Activated CD4-positive, alpha-beta T cell treated with anti-CD3 and anti-CD28 coated beads for 48 hours (primary cell): Measurements from ENCODE around the gene EGFLAM.
"Not testable (repeated sequence)": the region's sequence is repeated elsewhere in the genome, so short reads cannot be mapped to it uniquely, and the experiment has no call there.

Experiments
- DNase-seq: peaks from one replicate; pipeline ENCODE4 v3.0.0-alpha.2; 2020

The EGFLAM gene

GRCh38 chr5:38380537-38380936 is 122.2 kb downstream of the EGFLAM start:
- DNase-seq: no peak

GRCh38 chr5:38381361-38381760 is 123.0 kb downstream of the EGFLAM start:
- DNase-seq: no peak

DNA sequence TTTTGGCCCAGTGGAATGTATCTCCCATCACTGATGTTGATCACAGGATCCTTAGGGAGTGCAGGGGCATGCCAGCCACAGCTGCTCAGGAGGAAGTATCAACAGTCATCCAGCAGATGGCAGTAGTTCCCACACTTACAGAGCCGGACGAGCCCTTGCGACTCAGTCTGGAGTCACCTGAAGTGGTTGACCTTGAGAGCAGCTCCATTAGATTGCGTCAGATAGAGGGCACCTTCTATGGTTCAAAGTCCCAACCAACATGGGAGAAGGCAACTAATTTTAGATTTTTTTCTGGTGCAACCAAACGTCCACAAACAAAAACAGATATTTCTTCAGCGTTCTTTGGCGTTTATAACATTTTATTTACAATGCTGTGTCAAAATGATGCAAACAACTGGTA is 124.5 kb downstream of the EGFLAM start:
- peak; percentile 69 for DNase-seq

DNA sequence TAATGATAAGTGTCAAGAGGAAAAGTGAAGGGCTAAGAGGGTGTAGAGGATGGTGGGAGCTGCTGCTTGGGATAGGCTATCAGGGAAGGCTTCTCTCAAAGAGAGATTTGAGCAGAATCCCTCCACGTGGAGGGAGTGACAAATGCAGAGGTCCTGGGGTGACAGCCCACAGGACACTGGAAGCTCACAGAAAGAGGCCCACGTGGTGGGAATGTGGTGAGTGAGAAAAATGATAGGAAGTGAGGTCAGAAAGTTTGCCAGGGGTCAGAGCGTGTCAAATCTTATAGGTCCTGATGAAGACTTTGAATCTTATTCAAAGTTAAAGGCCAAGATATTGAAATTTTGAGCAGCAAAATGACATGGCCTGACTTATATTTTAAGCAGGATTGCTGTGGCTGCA is 125.3 kb downstream of the EGFLAM start:
- DNase-seq: no peak

GRCh38 chr5:38384396-38384795 is 126.0 kb downstream of the EGFLAM start:
- DNase-seq: no peak

DNA sequence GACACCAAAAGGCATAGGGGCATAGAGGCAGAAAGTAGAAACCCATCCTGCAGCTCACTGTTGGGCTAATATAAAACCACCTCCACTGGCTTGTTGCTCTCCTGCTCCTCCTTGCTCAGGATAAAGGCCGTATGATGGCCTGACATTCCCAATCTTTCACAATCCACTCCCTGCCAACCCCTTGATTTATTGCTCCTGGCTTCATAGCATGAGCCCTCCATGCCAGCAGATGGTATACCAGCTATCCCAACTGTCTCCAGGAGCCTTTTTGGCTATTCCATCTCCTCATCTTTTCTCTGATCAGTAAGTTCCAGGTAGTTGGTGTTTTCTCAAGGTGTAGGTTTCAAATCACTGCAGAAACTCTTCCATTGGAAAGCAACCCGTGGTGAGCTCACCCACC is 128.8 kb downstream of the EGFLAM start:
- no peak for DNase-seq

- no peak for DNase-seq
These were observed 135.3 kb downstream of the EGFLAM start for GRCh38 chr5:38393636-38394035.

DNA sequence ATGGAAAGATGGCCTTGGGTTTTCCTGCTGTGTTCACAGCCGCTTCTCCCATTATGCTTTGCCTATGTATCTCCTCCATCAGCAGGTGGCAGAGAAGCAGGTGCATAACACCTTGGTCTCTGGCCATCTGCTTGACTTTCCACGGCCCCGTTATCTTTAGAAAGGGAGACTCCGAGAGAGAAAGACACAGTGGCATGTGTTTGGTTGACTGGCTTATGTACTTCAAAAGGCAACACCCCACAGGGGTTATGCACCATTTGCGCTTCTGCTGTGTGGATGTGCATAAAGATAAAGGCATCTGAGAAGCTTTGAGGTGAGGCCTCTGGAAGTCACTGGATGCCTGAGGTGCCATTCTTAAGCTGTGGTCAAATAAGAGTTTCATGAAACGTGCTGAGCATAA is 138.4 kb downstream of the EGFLAM start:
- DNase-seq: no peak

- DNase-seq: no peak
These were observed 142.0 kb downstream of the EGFLAM start for GRCh38 chr5:38400365-38400764.

DNA sequence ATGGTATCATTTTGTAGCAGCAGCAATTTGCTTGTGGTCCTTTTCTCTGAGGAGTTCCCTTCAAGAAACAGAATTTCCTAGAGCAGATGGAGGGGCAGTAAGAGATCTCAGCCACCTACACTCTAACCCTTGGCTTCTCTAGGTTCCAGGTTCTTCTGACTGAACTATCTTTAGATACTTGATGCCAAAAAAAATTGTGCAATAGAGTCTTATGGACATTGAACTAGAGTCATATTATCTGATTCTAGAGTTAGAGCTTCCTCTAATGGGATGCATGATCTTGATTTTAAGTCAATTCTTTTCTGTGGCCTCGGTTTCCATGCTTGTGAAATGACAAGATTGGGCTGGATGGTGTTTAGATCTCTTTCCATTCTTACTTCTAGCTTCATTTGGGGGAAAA is 142.8 kb downstream of the EGFLAM start:
- no peak for DNase-seq

- DNase-seq: no peak
These were observed 145.0 kb downstream of the EGFLAM start for GRCh38 chr5:38403406-38403805.

DNA sequence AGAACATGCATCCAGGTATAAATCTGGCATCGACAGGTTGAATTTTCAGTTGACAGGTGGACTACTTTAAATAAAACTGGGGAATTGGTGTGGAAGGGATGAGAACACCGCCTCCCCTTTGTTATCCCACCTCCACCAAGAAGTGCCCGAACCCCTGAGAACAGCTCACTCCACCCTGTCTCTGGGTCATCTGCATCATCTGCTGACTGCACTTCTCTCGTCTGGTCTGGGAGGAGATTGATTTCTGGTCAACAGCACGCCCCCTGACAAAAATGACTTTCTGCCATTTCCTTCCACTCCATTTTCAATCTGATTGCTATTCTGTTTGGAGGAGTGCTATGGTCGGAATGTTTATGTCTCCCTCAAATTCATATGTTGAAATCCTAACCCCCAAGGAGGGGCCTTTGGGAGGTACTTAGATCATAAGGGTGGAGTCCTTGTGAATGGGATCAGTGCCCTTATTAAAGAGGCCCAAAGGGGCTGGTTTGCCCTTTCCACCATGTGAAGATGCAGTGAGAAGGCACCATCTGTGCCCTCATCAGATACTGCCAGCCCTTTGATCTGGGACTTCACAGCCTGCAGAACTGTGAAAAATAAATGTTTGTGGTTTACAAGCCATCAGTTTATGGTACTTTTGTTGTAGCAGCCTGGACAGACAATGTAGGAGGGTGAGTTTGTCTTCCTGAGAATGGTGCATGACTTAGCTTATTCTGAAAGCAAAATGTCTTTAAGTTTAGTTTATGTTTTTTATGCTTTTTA is 145.7 kb downstream of the EGFLAM start:
- no peak for DNase-seq

DNA sequence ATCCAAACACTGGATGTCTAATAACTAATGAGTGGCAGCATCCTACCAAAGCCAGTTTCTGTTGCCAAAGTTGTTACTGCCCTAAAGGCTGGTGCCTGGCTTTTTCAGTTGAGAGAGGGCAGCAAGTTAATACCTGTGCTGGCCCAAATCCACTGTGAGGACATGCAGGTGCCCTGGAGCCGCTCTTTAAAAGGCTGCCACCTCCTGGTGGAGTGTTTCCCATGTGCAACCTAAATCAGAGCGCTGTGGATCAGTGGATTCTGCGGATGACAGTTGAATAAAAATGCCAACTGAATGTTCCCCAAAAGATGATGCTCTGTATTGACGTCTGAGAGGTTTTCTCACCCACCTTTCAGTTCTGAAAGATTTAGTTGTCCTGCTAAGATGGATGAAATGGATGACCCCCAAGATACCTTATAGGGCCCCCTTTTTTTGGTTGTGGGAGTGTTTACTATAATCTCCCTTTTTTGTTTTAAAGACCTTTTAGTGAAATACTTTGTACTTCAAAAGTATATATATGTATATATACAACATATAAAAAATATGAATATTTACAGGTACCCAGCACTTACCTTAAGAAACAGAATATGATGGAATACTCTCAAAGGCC is 146.4 kb downstream of the EGFLAM start:
- DNase-seq: peak; percentile 9

- DNase-seq: no peak
These were observed 150.3 kb downstream of the EGFLAM start for GRCh38 chr5:38408446-38409198.

- no peak for DNase-seq
These were observed 152.1 kb downstream of the EGFLAM start for GRCh38 chr5:38410304-38410990.

DNA sequence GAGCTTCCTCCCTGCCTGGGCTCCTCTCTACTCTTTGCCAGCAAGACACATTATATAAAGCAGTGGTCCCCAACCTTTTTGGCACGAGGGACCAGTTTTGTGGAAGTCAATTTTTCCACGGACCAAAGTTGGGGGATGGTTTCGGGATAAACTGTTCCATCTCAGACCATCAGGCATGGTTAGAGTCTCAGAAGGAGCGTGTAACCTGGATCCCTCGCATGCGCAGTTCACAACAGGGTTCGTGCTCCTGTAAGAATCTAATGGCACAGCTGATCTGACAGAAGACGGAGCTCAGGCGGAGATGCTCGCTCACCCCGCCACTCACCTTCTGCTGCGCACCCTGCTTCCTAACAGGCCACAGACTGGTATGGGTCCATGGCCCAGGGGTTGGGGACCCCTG is 155.3 kb downstream of the EGFLAM start:
- DNase-seq: no peak

GRCh38 chr5:38414348-38414747 is 156.0 kb downstream of the EGFLAM start:
- no peak for DNase-seq

DNA sequence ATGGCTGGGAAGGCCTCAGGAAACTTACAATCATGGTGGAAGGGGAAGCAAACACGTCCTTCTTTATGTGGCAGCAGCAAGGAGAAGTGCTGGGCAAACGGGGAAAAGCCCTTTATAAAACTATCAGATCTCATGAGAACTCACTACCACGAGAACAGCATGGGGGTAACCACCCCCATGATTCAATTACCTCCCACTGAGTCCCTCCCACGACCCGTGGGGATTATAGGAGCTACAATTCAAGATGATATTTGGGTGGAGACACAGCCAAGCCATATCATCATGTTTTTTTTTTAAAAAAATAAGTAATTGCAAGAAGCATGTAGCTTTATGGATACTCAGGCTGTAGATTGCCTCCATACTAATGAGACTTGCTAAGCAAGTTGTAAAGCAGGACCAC is 157.4 kb downstream of the EGFLAM start:
- DNase-seq: not testable (repeated sequence)

- no peak for DNase-seq
These were observed 159.3 kb downstream of the EGFLAM start for GRCh38 chr5:38417658-38418017.

- no peak for DNase-seq
These were observed 161.9 kb downstream of the EGFLAM start for GRCh38 chr5:38420246-38420645.

- DNase-seq: peak; percentile 49
These were observed 162.5 kb downstream of the EGFLAM start for GRCh38 chr5:38420691-38421390.

DNA sequence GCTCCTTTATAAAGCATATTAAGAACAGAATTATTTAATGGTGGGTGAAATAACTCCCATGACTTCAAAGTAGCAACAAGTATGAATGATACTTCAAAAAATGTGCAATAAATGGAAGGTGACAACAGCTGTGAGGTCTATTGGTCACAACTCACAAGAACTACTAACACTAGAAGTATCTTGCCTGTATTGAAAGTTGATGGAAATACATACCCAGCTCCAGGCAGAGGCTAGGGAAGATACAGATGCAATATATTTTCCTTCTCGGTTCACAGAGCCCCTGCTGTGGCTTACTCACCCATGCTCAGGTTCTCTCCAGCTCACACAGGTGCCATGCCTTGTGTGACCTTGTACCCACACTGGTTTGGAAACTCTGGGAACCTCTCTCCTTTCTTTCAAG is 164.3 kb downstream of the EGFLAM start:
- no peak for DNase-seq
